ENCODE measurements around the gene FLNA.

- TF ChIP-seq CTCF (conservative IDR thresholded peaks at IDR 0.05) (no peak), EZH2 (IDR thresholded peaks at IDR 0.05; ENCODE audit: low read depth) (no peak)
These were observed 37.5 kb upstream of the FLNA start for GRCh38 chrX:154411981-154412340.

Measured in PC-9 (cell line).